ENCODE measurements around the gene UQCRQ. TPM values are rescaled to one million over a fixed set of nuclear protein-coding genes. Genes with fewer than 3 reads are reported as not detected.

The UQCRQ gene
- total and polyA plus RNA-seq, 4 donors, result 62.5 to 2,326 (median 326) TPM

DNA sequence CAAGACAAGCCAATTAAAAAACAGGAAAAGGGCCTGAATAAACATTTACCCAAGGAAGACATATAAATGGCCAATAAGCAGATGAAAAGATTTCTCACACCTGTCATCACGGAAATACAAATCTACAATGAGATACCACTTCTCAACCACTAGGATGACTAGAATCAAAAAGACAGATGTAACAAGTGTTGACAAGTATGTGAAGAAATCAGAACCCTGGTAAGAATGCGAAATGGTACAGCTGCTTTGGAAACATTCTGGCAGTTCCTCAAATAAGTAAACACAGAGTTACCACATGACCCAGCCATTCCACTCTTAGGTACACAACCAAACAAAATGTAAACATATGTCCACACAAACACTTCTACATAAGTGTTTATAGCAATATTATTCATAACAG, 39.5 kb downstream of the UQCRQ start:
- TF ChIP-seq TAF1 (conservative IDR thresholded peaks at IDR 0.05) (no peak), RAD21 (IDR thresholded peaks at IDR 0.05) (peak; percentile 62 to 70), RXRA (IDR thresholded peaks at IDR 0.05) (peak; percentile 51 to 73), JUND (IDR thresholded peaks at IDR 0.05) (peak; percentile 38 to 43), FOXA1 (IDR thresholded peaks at IDR 0.05) (peak; percentile 100), NR2F2 (IDR thresholded peaks at IDR 0.05) (no peak), FOXA2 (IDR thresholded peaks at IDR 0.05) (peak; percentile 100), HNF4A (conservative IDR thresholded peaks at IDR 0.05) (peak; percentile 62 to 65), SP1 (IDR thresholded peaks at IDR 0.05) (peak; percentile 53), EGR1 (IDR thresholded peaks at IDR 0.05; ENCODE audit: low read depth in 2 of 2) (peak in 1 of 2 donors; percentile 85), HNF4G (IDR thresholded peaks at IDR 0.05) (peak; percentile 40), GABPA (IDR thresholded peaks at IDR 0.05 in 1 of 2, conservative IDR thresholded peaks at IDR 0.05 in 1 of 2) (peak in 1 of 2 donors; percentile 47), YY1 (IDR thresholded peaks at IDR 0.05) (peak; percentile 65)
- TF ChIP-seq, protein P1, sequence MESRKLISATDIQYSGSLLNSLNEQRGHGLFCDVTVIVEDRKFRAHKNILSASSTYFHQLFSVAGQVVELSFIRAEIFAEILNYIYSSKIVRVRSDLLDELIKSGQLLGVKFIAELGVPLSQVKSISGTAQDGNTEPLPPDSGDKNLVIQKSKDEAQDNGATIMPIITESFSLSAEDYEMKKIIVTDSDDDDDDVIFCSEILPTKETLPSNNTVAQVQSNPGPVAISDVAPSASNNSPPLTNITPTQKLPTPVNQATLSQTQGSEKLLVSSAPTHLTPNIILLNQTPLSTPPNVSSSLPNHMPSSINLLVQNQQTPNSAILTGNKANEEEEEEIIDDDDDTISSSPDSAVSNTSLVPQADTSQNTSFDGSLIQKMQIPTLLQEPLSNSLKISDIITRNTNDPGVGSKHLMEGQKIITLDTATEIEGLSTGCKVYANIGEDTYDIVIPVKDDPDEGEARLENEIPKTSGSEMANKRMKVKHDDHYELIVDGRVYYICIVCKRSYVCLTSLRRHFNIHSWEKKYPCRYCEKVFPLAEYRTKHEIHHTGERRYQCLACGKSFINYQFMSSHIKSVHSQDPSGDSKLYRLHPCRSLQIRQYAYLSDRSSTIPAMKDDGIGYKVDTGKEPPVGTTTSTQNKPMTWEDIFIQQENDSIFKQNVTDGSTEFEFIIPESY (IDR thresholded peaks at IDR 0.05), result peak; percentile 77
- TF ChIP-seq, protein P2, sequence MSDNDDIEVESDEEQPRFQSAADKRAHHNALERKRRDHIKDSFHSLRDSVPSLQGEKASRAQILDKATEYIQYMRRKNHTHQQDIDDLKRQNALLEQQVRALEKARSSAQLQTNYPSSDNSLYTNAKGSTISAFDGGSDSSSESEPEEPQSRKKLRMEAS (IDR thresholded peaks at IDR 0.05), result peak; percentile 55
- TF ChIP-seq, protein P3, sequence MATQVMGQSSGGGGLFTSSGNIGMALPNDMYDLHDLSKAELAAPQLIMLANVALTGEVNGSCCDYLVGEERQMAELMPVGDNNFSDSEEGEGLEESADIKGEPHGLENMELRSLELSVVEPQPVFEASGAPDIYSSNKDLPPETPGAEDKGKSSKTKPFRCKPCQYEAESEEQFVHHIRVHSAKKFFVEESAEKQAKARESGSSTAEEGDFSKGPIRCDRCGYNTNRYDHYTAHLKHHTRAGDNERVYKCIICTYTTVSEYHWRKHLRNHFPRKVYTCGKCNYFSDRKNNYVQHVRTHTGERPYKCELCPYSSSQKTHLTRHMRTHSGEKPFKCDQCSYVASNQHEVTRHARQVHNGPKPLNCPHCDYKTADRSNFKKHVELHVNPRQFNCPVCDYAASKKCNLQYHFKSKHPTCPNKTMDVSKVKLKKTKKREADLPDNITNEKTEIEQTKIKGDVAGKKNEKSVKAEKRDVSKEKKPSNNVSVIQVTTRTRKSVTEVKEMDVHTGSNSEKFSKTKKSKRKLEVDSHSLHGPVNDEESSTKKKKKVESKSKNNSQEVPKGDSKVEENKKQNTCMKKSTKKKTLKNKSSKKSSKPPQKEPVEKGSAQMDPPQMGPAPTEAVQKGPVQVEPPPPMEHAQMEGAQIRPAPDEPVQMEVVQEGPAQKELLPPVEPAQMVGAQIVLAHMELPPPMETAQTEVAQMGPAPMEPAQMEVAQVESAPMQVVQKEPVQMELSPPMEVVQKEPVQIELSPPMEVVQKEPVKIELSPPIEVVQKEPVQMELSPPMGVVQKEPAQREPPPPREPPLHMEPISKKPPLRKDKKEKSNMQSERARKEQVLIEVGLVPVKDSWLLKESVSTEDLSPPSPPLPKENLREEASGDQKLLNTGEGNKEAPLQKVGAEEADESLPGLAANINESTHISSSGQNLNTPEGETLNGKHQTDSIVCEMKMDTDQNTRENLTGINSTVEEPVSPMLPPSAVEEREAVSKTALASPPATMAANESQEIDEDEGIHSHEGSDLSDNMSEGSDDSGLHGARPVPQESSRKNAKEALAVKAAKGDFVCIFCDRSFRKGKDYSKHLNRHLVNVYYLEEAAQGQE (IDR thresholded peaks at IDR 0.05), result peak; percentile 33
- TF ChIP-seq, protein P4, sequence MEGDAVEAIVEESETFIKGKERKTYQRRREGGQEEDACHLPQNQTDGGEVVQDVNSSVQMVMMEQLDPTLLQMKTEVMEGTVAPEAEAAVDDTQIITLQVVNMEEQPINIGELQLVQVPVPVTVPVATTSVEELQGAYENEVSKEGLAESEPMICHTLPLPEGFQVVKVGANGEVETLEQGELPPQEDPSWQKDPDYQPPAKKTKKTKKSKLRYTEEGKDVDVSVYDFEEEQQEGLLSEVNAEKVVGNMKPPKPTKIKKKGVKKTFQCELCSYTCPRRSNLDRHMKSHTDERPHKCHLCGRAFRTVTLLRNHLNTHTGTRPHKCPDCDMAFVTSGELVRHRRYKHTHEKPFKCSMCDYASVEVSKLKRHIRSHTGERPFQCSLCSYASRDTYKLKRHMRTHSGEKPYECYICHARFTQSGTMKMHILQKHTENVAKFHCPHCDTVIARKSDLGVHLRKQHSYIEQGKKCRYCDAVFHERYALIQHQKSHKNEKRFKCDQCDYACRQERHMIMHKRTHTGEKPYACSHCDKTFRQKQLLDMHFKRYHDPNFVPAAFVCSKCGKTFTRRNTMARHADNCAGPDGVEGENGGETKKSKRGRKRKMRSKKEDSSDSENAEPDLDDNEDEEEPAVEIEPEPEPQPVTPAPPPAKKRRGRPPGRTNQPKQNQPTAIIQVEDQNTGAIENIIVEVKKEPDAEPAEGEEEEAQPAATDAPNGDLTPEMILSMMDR (IDR thresholded peaks at IDR 0.05; ENCODE audit: low read depth, low read length, missing input control), result peak; percentile 35
- TF ChIP-seq, protein P5, sequence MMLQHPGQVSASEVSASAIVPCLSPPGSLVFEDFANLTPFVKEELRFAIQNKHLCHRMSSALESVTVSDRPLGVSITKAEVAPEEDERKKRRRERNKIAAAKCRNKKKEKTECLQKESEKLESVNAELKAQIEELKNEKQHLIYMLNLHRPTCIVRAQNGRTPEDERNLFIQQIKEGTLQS (IDR thresholded peaks at IDR 0.05), result peak; percentile 36
- Histone ChIP-seq H3K27ac (ENCODE audit: low read depth in 1 of 2, low read length in 2 of 2) (peak overlapping the region in 1 of 2 donors; percentile 54), H3K9ac (ENCODE audit: low read depth in 1 of 2, low read length in 2 of 2) (no peak overlapping the region), H3K27me3 (ENCODE audit: control insufficient read depth in 4 of 4, insufficient read depth in 4 of 4, low read length in 3 of 4) (no peaks in the 10 kb centered on the region), H3K4me1 (ENCODE audit: control insufficient read depth in 4 of 4, insufficient read depth in 4 of 4, low read length in 3 of 4) (peaks cover 0 to 8% (median 4%) of the 10 kb centered on the region in 4 donors), H3K4me3 (ENCODE audit: low read depth in 1 of 3, low read length in 3 of 3) (no peak overlapping the region), H3K36me3 (ENCODE audit: control insufficient read depth in 4 of 4, insufficient read depth in 3 of 4, low read depth in 1 of 4, low read length in 3 of 4) (peaks cover 0 to 24% (median 7%) of the 10 kb centered on the region in 4 donors), H3K9me3 (ENCODE audit: control insufficient read depth in 4 of 4, low read length in 3 of 4) (no peaks in the 10 kb centered on the region)
- no peak for DNase-seq (ENCODE audit: low spot score)
- WGBS, result 34% methylated on average over 2 of the region's 2 CpGs
